Naive thymus-derived CD8-positive, alpha-beta T cell (primary cell): ENCODE measurements around the gene ZMIZ1. TPM values are rescaled to one million over a fixed set of nuclear protein-coding genes. Genes with fewer than 3 reads are reported as not detected.

ENCODE experiments used
- ATAC-seq, 2 donors: fragments of 150-1000 bp; cut with Tn5 transposase in 1 of 2; sonication (Bioruptor Pico), chemical (Tn5 transposase) in 1 of 2; 1 replicate in 1 of 2; 2 replicates in 1 of 2; pipeline ENCODE4 v1.10.0; 2021; ENCODE audit warnings: mild to moderate bottlenecking in 2 of 2, moderate library complexity in 2 of 2
- POLR2A ChIA-PET: fragments of 350-600 bp; sonication (Branson Sonifier 250); formaldehyde crosslinking; loops from one replicate; lab custom pipeline; 2021; ENCODE audit warnings: antibody characterized with exemption; lab: Charles Lee
- DNase-seq, 10 donors: peaks; one replicate each; pipeline versions ENCODE4 v3.0.0 to v3.0.0-alpha.2; 2020 to 2022
- H3K27ac Mint-ChIP-seq, 10 donors: one replicate each; pipeline ENCODE4 v1.8.0; 2020 to 2022; ENCODE audit warnings: mild to moderate bottlenecking in 10 of 10, mixed read lengths in 10 of 10, moderate library complexity in 4 of 10, inconsistent platforms in 1 of 10
- H3K27me3 Mint-ChIP-seq, 5 donors: one replicate each; pipeline ENCODE4 v1.8.0; 2021 to 2022; ENCODE audit warnings: mixed read lengths in 5 of 5
- H3K36me3 Mint-ChIP-seq, 3 donors: one replicate each; pipeline ENCODE4 v1.8.0; 2020 to 2022; ENCODE audit warnings: mixed read lengths in 3 of 3, mild to moderate bottlenecking in 2 of 3, inconsistent platforms in 1 of 3
- H3K4me1 Mint-ChIP-seq, 4 donors: one replicate each; pipeline ENCODE4 v1.8.0; 2021 to 2022; ENCODE audit warnings: mixed read lengths in 4 of 4
- H3K4me3 Mint-ChIP-seq, 10 donors: one replicate each; pipeline ENCODE4 v1.8.0; 2020 to 2022; ENCODE audit warnings: mild to moderate bottlenecking in 10 of 10, mixed read lengths in 10 of 10, moderate library complexity in 6 of 10, inconsistent platforms in 1 of 10
- H3K9me3 Mint-ChIP-seq, 9 donors: one replicate each; pipeline ENCODE4 v1.8.0; 2020 to 2022; ENCODE audit warnings: mixed read lengths in 9 of 9, mild to moderate bottlenecking in 3 of 9, inconsistent platforms in 1 of 9, moderate library complexity in 1 of 9
- polyA plus RNA-seq, 3 donors: library from polyadenylated mRNA; unstranded; fragments of 300-500 nt; fragmentation: Illumina TruSeq; gene quantifications; one replicate each; pipeline ENCODE4 v1.2.3, GENCODE V29; 2021
- total RNA-seq, 8 experiments: library from RNA in 2 of 8; stranded (reverse) in 2 of 8; gene quantifications; one replicate each; pipeline ENCODE4 v1.2.3 and lab custom pipeline; 2021 to 2026

The ZMIZ1 gene
- total and polyA plus RNA-seq, 5 experiments from 2014 or later = 1.4 to 11.6 (median 2.7) TPM

- no peaks in the 10 kb centered on the region for H3K9me3 Mint-ChIP-seq
- ATAC-seq (no peak), DNase-seq (peak in 1 of 10 donors; percentile 14)
- peaks cover 37 to 87% (median 72%) of the 10 kb centered on the region in 4 donors for H3K4me1 Mint-ChIP-seq
- peak overlapping the region in 9 of 10 donors; percentile 51 to 83 (median 76) for H3K27ac Mint-ChIP-seq
- H3K4me3 Mint-ChIP-seq = peak overlapping the region in 8 of 10 donors; percentile 19 to 64 (median 50)
- POLR2A ChIA-PET = interaction anchor here (1.0 kb wide), 1 partner anchor 119 kb away, joined by 3 read pairs; no protein-coding TSS in a partner anchor
- no peaks in the 10 kb centered on the region for H3K27me3 Mint-ChIP-seq
- H3K36me3 Mint-ChIP-seq = no peaks in the 10 kb centered on the region
These were observed 33.1 kb downstream of the ZMIZ1 start for GRCh38 chr10:79101560-79102497.

DNA sequence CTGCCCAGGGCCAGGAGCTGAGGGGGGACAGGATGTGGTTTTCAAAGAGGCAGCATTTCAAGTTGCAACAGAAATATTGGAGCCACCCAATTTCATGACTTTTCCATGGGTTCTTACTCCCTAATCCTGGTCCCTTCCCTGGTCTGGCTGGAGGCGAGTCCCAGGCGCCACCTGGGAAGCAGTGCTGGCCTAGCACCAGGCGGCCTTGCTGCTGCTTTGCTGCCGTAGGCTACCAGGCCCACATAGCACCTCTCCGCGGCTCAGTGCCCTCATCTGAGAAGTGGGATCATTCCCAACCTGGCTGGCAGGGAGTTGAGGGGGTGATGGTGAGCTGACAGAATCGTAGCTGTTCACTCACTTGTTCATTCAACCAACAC, 33.7 kb downstream of the ZMIZ1 start:
- Mint-ChIP-seq H3K4me3 (peak overlapping the region in 7 of 10 donors; percentile 39 to 64 (median 52)), H3K4me1 (peaks cover 39 to 92% (median 76%) of the 10 kb centered on the region in 4 donors), H3K9me3 (no peaks in the 10 kb centered on the region), H3K27me3 (no peaks in the 10 kb centered on the region), H3K27ac (peak overlapping the region in 7 of 10 donors; percentile 30 to 80 (median 54)), H3K36me3 (no peaks in the 10 kb centered on the region)
- POLR2A ChIA-PET = interaction anchor here (1.0 kb wide), 1 partner anchor 119 kb away, joined by 3 read pairs; no protein-coding TSS in a partner anchor
- ATAC-seq (no peak), DNase-seq (no peak)

GRCh38 chr10:79103129-79103528, 34.4 kb downstream of the ZMIZ1 start:
- Mint-ChIP-seq H3K4me3 (peak overlapping the region in 7 of 10 donors; percentile 10 to 64 (median 52)), H3K9me3 (no peaks in the 10 kb centered on the region), H3K4me1 (peaks cover 35 to 90% (median 74%) of the 10 kb centered on the region in 4 donors), H3K27me3 (no peaks in the 10 kb centered on the region), H3K36me3 (no peaks in the 10 kb centered on the region), H3K27ac (peak overlapping the region in 7 of 10 donors; percentile 35 to 83 (median 48))
- POLR2A ChIA-PET = interaction anchor here (0.7 kb wide), 1 partner anchor 115 kb away, joined by 3 read pairs; no protein-coding TSS in a partner anchor
- DNase-seq (no peak), ATAC-seq (no peak)

DNA sequence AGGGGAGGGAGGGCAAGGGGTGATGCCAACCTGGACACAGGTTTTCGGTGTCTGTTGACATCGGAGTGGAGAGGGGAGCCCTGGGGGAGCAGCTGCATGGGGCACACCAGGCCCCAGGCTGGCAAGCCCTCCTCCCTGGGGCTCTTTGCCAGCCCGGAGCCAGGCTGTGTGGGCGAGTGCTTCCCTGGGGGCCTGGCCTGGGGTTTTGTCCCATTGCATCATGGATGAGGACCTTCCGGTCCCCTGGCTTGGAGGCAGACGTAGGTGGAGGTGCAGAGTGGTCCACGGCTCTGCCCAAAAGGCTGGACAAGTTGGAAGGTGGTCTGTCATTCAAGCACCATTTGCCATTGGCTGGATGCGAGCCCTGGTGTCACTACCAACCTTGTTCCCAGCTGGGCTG, 34.8 kb downstream of the ZMIZ1 start:
- H3K36me3 Mint-ChIP-seq = no peaks in the 10 kb centered on the region
- peak overlapping the region in 6 of 10 donors; percentile 10 to 64 (median 46) for H3K4me3 Mint-ChIP-seq
- ATAC-seq (no peak), DNase-seq (no peak)
- peak overlapping the region in 2 of 10 donors; percentile 15 to 32 for H3K27ac Mint-ChIP-seq
- peaks cover 35 to 89% (median 75%) of the 10 kb centered on the region in 4 donors for H3K4me1 Mint-ChIP-seq
- H3K9me3 Mint-ChIP-seq = no peaks in the 10 kb centered on the region
- POLR2A ChIA-PET = no interaction called here
- H3K27me3 Mint-ChIP-seq = no peaks in the 10 kb centered on the region

- Mint-ChIP-seq H3K27ac (peak overlapping the region in 2 of 10 donors; percentile 32 to 75), H3K9me3 (no peaks in the 10 kb centered on the region), H3K4me1 (peaks cover 38 to 86% (median 70%) of the 10 kb centered on the region in 4 donors), H3K27me3 (no peaks in the 10 kb centered on the region), H3K4me3 (peak overlapping the region in 1 of 10 donors; percentile 29), H3K36me3 (no peaks in the 10 kb centered on the region)
- no peak for DNase-seq
- ATAC-seq = no peak
- POLR2A ChIA-PET = interaction anchor here (0.9 kb wide), 1 partner anchor 11 kb away, joined by 3 read pairs; no protein-coding TSS in a partner anchor
These were observed 36.5 kb downstream of the ZMIZ1 start for GRCh38 chr10:79105150-79105739.

- Mint-ChIP-seq H3K27me3 (no peaks in the 10 kb centered on the region), H3K4me3 (no peak overlapping the region), H3K9me3 (no peaks in the 10 kb centered on the region), H3K27ac (peak overlapping the region in 1 of 10 donors; percentile 28), H3K36me3 (no peaks in the 10 kb centered on the region), H3K4me1 (peaks cover 36 to 80% (median 66%) of the 10 kb centered on the region in 4 donors)
- no peak for ATAC-seq
- POLR2A ChIA-PET = interaction anchor here (0.9 kb wide), 1 partner anchor 12 kb away, joined by 3 read pairs; no protein-coding TSS in a partner anchor
- no peak for DNase-seq
These were observed 37.1 kb downstream of the ZMIZ1 start for GRCh38 chr10:79105818-79106217.

DNA sequence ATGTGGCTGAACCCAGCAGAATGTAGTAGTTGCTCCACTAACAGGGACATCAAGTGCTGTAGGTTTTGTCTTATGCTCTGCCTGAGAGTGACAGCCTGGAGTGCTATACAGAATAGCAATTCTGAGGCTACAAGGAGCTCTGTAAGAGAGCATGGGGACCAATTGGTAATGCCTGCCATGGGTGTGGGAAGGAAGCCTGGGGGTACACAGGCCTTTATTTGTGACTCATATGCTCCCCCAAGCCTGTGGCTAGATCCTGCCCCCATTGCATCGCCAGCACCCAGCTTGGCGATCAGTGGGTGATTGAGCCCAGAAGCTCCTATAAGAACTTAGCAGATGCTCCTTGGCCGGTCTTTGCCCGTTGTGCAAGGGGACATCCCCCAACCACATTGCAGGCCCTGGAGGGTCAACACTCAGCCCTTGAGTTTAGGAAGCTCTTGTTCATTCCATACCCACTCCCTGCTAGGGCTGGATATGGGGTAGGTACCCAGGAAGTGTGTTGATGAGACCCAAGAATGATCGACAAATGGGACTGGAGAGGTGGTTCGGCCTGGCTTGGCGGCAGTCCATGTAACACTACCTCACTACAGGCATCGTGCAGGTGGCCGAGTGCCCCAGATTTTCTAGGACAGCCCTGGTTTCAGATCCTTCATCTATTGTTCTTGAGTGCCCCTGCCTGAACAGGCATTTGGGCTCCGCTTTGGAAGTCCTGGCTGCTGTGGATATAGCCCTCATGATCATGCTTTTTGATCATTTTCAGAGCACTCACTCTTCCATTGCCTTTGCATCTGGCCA, 37.7 kb downstream of the ZMIZ1 start:
- no peaks in the 10 kb centered on the region for H3K27me3 Mint-ChIP-seq

DNA sequence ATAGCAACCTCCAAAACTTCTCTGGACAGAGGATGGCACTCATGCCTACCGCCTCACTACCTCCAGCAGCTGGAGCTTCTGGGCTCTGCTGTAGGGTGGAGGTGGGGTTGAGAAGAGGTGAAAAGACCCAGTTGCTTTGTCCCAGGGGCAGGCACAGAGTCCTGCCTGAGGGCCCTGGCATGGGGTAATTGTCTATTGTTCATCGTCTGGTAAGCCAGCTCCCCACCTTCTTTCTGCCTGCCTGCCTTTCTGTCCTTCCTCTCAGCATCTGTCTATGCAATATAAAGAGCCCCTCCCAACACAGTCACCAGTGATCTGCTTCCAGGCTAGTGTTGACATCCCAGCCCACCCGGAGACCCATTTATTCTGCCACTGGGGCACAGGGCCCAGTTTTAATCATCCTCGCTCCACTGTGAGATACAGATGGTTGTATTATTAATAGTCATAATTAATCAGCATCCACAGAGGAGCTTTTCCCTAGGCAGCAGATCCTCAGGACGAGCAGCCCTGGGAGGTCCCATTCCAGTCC, 39.0 kb downstream of the ZMIZ1 start:
- Mint-ChIP-seq H3K9me3 (no peaks in the 10 kb centered on the region), H3K4me3 (no peak overlapping the region), H3K27ac (peak overlapping the region in 5 of 10 donors; percentile 37 to 85 (median 60)), H3K27me3 (no peaks in the 10 kb centered on the region), H3K4me1 (peaks cover 27 to 72% (median 56%) of the 10 kb centered on the region in 4 donors), H3K36me3 (peaks cover 0 to 5% (median 0%) of the 10 kb centered on the region in 3 donors)
- no peak for DNase-seq
- POLR2A ChIA-PET = no interaction called here
- no peak for ATAC-seq

More for the DNA sequence above, 37.7 kb downstream of the ZMIZ1 start:
- Mint-ChIP-seq H3K4me1 (peaks cover 31 to 74% (median 59%) of the 10 kb centered on the region in 4 donors), H3K4me3 (no peak overlapping the region), H3K27ac (peak overlapping the region in 3 of 10 donors; percentile 6 to 38 (median 28)), H3K36me3 (peaks cover 0 to 2% (median 0%) of the 10 kb centered on the region in 3 donors), H3K9me3 (no peaks in the 10 kb centered on the region)
- no peak for ATAC-seq
- no peak for DNase-seq
- POLR2A ChIA-PET = no interaction called here

DNA sequence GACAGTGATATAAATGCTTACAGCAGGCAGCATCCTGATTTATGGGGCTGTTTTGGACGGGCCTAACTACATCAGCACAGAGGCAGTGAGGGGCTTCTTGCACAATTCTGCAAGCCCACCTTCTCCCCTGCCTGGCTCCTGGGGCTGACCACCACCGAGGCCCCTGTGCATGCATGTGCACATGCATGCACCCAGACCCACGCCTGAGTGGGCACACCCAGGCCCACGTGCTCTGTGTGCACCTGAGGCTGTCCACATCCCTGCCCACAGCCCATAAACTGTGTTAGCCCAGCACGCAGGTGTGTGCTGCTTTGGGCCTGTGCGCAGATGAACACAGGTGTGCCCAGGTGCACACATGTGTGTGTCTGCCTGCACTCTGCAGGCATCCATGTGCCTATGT, 40.0 kb downstream of the ZMIZ1 start:
- ATAC-seq (no peak), DNase-seq (no peak)
- H3K9me3 Mint-ChIP-seq = no peaks in the 10 kb centered on the region
- peaks cover 25 to 70% (median 54%) of the 10 kb centered on the region in 4 donors for H3K4me1 Mint-ChIP-seq
- no peaks in the 10 kb centered on the region for H3K27me3 Mint-ChIP-seq
- no peak overlapping the region for H3K4me3 Mint-ChIP-seq
- peak overlapping the region in 3 of 10 donors; percentile 56 to 85 (median 82) for H3K27ac Mint-ChIP-seq
- POLR2A ChIA-PET = no interaction called here
- peaks cover 0 to 5% (median 0%) of the 10 kb centered on the region in 3 donors for H3K36me3 Mint-ChIP-seq

- ATAC-seq (no peak), DNase-seq (no peak)
- no peak overlapping the region for H3K4me3 Mint-ChIP-seq
- no peaks in the 10 kb centered on the region for H3K27me3 Mint-ChIP-seq
- H3K27ac Mint-ChIP-seq = peak overlapping the region in 2 of 10 donors; percentile 27 to 31
- H3K9me3 Mint-ChIP-seq = no peaks in the 10 kb centered on the region
- H3K4me1 Mint-ChIP-seq = peaks cover 29 to 68% (median 59%) of the 10 kb centered on the region in 4 donors
- POLR2A ChIA-PET = no interaction called here
- H3K36me3 Mint-ChIP-seq = peaks cover 0 to 5% (median 0%) of the 10 kb centered on the region in 3 donors
These were observed 42.7 kb downstream of the ZMIZ1 start for GRCh38 chr10:79111427-79111826.

- Mint-ChIP-seq H3K36me3 (peaks cover 0 to 5% (median 0%) of the 10 kb centered on the region in 3 donors), H3K4me3 (peak overlapping the region in 1 of 10 donors; percentile 14), H3K27me3 (no peaks in the 10 kb centered on the region), H3K27ac (peak overlapping the region in 5 of 10 donors; percentile 27 to 81 (median 51)), H3K4me1 (peaks cover 29 to 70% (median 57%) of the 10 kb centered on the region in 4 donors), H3K9me3 (no peaks in the 10 kb centered on the region)
- DNase-seq (no peak), ATAC-seq (no peak)
- POLR2A ChIA-PET = no interaction called here
These were observed 43.3 kb downstream of the ZMIZ1 start for GRCh38 chr10:79111846-79112614.
